Stimulated activated CD4-positive, alpha-beta T cell treated with anti-CD3 and anti-CD28 coated beads, Interleukin-4, amount 100 ng/mL, for 4 hours (primary cell): ENCODE results near the gene GZMH.
"Not testable (repeated sequence)": the region's sequence is repeated elsewhere in the genome, so short reads cannot be mapped to it uniquely, and the experiment has no call there.

Experiments
- DNase-seq, 2 experiments: peaks; one replicate each; pipeline ENCODE4 v3.0.0-alpha.2; 2020

Gene GZMH

GRCh38 chr14:24591004-24591403 is 18.5 kb downstream of the GZMH start:
- not testable (repeated sequence) for DNase-seq

- not testable (repeated sequence) for DNase-seq
Measured at GRCh38 chr14:24584402-24584801, 25.1 kb downstream of the GZMH start.

GRCh38 chr14:24578558-24578957 is 30.9 kb downstream of the GZMH start:
- DNase-seq: no peak

GRCh38 chr14:24576771-24577170 is 32.7 kb downstream of the GZMH start:
- no peak for DNase-seq

DNA sequence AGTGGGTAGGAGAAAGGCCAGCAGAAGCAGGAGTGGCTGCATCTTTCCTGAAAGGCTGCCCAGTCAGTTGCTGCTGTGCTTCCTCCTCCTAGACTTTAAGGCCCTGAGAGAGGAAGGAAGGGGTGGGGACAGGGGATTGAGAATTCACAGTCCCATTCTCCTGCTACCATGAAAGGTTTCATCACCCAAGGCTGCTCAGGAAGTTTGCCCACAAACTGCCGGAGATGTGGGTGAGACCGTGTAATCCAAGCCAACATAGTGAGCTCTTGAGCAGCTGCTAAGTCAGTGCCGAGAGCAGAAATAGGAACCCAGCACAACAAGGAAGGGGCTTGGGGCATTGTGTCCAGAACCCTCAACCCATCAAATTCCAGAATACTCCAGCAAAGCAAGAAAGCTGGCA is 33.3 kb downstream of the GZMH start, which contains the start of gene CTSG:
TSS of gene CTSG (minus strand) at position 69 of the 400 bp plus-strand sequence. CDS start at position 42, 27 bp downstream.
- DNase-seq: no peak

GRCh38 chr14:24574206-24574774 is 35.2 kb downstream of the GZMH start:
- no peak for DNase-seq

GRCh38 chr14:24566318-24566717 is 43.2 kb downstream of the GZMH start:
- no peak for DNase-seq

- no peak for DNase-seq
Measured at GRCh38 chr14:24565766-24566165, 43.7 kb downstream of the GZMH start.

GRCh38 chr14:24563505-24563904 is 46.0 kb downstream of the GZMH start:
- DNase-seq: no peak

DNA sequence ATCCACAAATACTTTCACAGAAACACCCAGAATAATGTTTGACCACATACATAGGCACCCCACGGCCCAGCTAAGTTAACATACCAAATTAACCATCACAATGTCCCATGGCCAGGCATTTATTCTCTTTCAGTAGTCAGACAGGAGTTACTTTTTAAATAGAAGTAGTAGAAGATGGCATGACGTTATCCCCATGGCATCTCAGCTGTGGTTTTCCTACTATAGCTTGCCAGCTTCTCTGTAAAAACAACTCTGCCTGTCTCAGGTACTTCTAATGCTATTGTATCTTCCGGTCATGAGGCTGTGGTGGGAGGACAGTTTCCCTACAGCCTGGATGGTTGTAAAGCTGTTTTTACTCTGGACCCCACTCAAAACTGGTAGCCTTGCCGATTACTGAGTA is 52.7 kb downstream of the GZMH start:
- no peak for DNase-seq
